LNCaP clone FGC (cell line): Measurements from ENCODE around the gene CCDC88C.
"Not testable (repeated sequence)": the region's sequence is repeated elsewhere in the genome, so short reads cannot be mapped to it uniquely, and the experiment has no call there.

ENCODE experiments used
- DNase-seq: peaks from one replicate; pipeline ENCODE4 v3.0.0-alpha.2; 2011; ENCODE audit warnings: low read depth
- H3K4me3 ChIP-seq: 2 replicates; pipeline ENCODE4 v1.5.1; 2011; ENCODE audit warnings: mild to moderate bottlenecking, low read depth, low read length, control low read depth
- TF ChIP-seq, protein P1 (sequence below): IDR thresholded peaks from 2 replicates; pipeline ENCODE4 v1.5.1; 2012; ENCODE audit warnings: mild to moderate bottlenecking; ENCODE audit not compliant: control insufficient read depth, insufficient read depth; ENCODE audit errors: extremely low read depth

CCDC88C gene

DNA sequence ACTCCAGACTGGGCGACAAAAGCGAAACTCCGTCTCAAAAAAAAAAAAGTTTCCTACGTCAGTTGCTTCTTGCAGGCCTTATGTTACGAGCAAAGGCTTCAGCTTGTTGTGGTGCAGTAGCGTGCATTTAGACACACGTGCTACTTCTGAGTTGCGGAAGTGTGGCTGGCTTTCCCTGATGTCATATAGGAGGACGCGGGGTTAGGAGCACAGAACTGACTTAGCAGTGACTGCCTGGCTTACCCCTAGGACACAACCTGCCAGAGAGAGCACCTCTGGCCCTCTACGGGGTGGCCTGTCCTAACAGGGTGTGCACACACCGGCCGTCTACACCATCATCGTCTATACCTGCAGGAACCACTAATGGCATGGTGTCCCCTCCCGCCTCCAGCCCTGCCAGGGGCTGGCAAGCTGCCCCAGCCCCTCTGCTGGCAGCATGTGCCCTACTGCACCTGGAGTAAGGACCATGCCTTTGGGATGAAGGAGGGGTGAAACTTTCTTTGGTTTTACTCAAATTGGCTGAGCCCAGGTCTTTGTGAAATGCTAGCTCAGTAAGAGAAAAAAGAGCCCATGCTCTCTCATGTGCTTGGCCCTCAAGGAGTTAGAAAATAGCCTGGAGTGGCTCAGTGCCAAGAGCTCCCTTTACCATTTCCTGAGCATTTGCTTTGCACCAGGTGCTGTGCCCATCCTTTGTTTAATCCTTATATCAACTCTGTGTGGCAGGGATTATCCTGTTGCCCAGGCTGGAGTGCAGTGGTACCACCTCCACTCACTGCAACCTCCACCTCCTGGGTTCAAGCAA lies 171.4 kb downstream of the CCDC88C start:
- no peak for DNase-seq
- TF ChIP-seq, protein P1, sequence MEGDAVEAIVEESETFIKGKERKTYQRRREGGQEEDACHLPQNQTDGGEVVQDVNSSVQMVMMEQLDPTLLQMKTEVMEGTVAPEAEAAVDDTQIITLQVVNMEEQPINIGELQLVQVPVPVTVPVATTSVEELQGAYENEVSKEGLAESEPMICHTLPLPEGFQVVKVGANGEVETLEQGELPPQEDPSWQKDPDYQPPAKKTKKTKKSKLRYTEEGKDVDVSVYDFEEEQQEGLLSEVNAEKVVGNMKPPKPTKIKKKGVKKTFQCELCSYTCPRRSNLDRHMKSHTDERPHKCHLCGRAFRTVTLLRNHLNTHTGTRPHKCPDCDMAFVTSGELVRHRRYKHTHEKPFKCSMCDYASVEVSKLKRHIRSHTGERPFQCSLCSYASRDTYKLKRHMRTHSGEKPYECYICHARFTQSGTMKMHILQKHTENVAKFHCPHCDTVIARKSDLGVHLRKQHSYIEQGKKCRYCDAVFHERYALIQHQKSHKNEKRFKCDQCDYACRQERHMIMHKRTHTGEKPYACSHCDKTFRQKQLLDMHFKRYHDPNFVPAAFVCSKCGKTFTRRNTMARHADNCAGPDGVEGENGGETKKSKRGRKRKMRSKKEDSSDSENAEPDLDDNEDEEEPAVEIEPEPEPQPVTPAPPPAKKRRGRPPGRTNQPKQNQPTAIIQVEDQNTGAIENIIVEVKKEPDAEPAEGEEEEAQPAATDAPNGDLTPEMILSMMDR: no peak
- no peak overlapping the region for H3K4me3 ChIP-seq

DNA sequence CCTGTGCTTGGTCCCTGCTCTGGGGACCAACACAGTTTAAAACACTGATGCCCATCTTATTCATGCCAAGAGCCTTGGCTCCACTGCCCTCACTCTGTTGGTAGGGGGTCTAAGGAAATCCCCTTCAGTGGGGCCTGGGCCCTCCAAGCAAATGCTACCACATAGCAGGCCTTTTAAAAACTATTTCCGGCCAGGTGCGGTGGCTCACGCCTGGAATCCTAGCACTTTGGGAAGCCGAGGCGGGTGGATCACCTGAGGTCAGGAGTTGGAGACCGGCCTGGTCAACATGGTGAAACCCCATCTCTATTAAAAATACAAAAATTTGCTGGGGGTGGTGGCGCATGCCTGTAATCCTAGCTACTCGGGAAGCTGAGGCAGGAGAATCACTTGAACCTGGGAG lies 172.0 kb downstream of the CCDC88C start:
- not testable (repeated sequence) for DNase-seq, H3K4me3 ChIP-seq

DNA sequence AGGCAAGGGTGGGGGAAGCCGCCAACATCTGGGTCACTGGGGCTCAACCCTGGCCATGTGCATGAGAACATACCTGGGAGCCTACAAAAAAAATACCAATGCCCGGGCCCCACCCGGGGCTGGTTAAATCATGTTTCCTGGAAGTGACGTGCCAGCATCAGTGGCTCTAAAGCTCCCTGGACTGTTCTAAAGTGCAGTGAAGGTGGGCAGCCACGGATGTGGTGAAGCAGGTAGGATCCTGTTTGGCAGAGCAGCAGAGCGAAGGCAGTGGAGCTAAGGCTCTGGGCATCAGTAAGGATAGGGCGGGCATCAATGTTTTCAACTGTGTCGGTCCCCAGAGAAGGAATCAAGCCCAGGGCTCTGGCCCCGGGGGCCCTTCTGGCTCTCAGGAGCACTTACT lies 172.6 kb downstream of the CCDC88C start:
- H3K4me3 ChIP-seq: no peak overlapping the region
- DNase-seq: no peak
- TF ChIP-seq, protein P1: no peak

DNA sequence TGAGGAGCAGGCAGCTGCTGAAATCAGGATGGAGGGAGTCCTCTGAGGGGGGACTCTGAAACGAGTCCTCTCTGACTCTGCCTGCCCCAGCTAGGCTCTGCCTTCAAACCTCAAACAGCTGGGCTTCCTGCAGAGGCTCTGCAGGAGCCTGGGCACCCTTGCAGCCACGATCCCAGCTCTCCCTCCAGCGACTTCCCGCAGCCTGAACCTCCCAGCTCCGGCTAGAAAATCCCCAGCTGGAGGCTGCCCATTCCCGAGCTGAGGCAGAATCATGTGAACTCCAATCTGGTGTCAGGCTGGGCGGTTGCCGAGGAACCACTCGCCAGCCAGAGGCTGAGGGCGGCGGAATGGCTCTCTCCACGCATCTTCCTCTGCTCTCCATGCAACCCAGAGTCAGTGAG lies 173.1 kb downstream of the CCDC88C start, which contains the start of gene GPR68:
Gene GPR68 (minus strand): TSS at position 204 of the 401 bp plus-strand sequence. CDS start 9,654 bp downstream, outside the sequence.
- H3K4me3 ChIP-seq: no peak within 1 kb of the TSS

DNA sequence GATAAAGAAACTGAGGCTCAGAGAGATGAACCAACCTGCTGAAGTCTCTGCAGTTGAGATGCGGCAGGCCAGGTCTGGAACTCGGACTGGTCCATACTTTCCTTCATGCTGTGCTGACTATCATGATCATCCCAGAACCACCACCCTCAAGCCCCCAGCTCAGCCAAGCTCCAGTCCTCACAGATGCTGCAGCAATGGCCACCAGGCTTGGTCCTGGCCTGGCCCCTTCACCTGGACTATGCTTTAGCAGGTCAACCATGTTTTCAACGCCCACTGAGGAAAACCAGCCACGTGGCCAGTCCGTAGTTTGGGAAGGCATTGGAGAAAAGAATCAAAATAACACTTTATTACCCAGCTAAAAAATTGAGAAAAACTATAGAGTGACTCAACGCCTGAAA lies 174.5 kb downstream of the CCDC88C start:
- no peak overlapping the region for H3K4me3 ChIP-seq
- TF ChIP-seq, protein P1: no peak
- no peak for DNase-seq

More for the DNA sequence above, 173.1 kb downstream of the CCDC88C start, which contains the start of gene GPR68:
- TF ChIP-seq, protein P1: no peak
- no peak for DNase-seq

DNA sequence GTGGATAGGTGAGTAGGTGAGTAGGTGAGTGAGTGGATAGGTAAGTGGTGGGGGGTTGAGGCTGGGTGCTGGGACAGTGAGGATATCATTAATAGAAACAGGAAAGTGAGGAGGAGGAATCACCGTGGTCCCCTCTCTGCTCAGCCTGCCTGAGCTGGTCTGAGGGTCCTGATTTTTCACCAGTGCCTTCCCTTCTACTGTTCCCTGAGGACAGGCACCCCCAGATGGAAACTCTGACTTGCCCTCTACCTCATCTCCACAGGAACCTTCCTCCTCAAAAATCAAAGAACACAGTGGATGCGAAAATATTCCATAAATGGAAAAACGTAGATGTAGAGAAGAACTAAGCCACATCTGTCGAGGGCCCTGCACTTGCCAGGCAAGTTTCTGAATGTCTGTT lies 175.0 kb downstream of the CCDC88C start:
- TF ChIP-seq, protein P1: no peak
- no peak for DNase-seq
- H3K4me3 ChIP-seq: no peak overlapping the region

DNA sequence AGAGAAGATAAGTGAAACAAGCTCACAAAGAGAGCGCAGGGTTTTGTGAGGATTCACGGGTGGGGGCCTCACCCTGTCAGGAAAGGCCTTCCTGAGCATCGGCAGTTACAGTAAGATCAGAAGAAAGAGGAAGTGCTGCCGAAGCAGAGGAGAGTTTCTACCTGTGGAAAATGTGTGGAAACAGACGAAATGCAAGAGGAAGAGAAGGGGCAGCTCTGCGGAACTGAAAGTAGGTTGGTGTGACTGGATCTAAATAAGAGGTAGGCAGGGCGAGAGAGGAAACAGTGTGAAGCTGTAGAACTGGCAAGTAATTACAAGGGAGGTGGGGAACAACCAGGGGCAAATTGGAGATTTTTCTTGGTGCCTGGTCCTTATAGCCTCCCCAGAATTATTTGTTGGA lies 175.8 kb downstream of the CCDC88C start:
- TF ChIP-seq, protein P1: no peak
- H3K4me3 ChIP-seq: no peak overlapping the region
- no peak for DNase-seq
